SJSA1 (cell line): ENCODE measurements around the gene PRUNE1. TPM values are rescaled to one million over a fixed set of nuclear protein-coding genes. Genes with fewer than 3 reads are reported as not detected.

Experiments used
- DNase-seq, 2 experiments: peaks; one replicate each; pipeline ENCODE4 v3.0.0-alpha.2; 2015 to 2020; ENCODE audit warnings: low spot score in 2 of 2, low read depth in 1 of 2
- H3K27ac ChIP-seq: fragments of 250-450 bp; sonication (Bioruptor Pico); 2 replicates; pipeline ENCODE4 v1.5.1; 2020; ENCODE audit warnings: mild to moderate bottlenecking, moderate library complexity
- H3K27me3 ChIP-seq: fragments of 250-450 bp; sonication (Bioruptor Pico); replicated peaks from 2 replicates; pipeline ENCODE4 v1.5.1; 2020; ENCODE audit warnings: mild to moderate bottlenecking, moderate library complexity
- H3K36me3 ChIP-seq: fragments of 250-450 bp; sonication (Bioruptor Pico); 2 replicates; pipeline ENCODE4 v1.5.1; 2020; ENCODE audit warnings: mild to moderate bottlenecking
- H3K4me1 ChIP-seq: fragments of 250-450 bp; sonication (Bioruptor Pico); replicated peaks from 2 replicates; pipeline ENCODE4 v1.6.1; 2021; ENCODE audit warnings: mild to moderate bottlenecking
- H3K4me3 ChIP-seq: fragments of 250-450 bp; sonication (Bioruptor Pico); 2 replicates; pipeline ENCODE4 v1.5.1; 2020; ENCODE audit warnings: mild to moderate bottlenecking
- H3K9me3 ChIP-seq: fragments of 250-450 bp; sonication (Bioruptor Pico); replicated peaks from 2 replicates; pipeline ENCODE4 v1.5.1; 2020; ENCODE audit warnings: mild to moderate bottlenecking
- total RNA-seq: library from RNA; depleted of rRNA; stranded (reverse); fragments of >200 nt; shearing (Covaris generic); gene quantifications from 2 replicates; pipeline ENCODE4 v1.2.3, GENCODE V29; 2014; rRNA removed

Gene PRUNE1, protein sequence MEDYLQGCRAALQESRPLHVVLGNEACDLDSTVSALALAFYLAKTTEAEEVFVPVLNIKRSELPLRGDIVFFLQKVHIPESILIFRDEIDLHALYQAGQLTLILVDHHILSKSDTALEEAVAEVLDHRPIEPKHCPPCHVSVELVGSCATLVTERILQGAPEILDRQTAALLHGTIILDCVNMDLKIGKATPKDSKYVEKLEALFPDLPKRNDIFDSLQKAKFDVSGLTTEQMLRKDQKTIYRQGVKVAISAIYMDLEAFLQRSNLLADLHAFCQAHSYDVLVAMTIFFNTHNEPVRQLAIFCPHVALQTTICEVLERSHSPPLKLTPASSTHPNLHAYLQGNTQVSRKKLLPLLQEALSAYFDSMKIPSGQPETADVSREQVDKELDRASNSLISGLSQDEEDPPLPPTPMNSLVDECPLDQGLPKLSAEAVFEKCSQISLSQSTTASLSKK
- 8.1 and 22.3 TPM in 2 replicates for total RNA-seq

DNA sequence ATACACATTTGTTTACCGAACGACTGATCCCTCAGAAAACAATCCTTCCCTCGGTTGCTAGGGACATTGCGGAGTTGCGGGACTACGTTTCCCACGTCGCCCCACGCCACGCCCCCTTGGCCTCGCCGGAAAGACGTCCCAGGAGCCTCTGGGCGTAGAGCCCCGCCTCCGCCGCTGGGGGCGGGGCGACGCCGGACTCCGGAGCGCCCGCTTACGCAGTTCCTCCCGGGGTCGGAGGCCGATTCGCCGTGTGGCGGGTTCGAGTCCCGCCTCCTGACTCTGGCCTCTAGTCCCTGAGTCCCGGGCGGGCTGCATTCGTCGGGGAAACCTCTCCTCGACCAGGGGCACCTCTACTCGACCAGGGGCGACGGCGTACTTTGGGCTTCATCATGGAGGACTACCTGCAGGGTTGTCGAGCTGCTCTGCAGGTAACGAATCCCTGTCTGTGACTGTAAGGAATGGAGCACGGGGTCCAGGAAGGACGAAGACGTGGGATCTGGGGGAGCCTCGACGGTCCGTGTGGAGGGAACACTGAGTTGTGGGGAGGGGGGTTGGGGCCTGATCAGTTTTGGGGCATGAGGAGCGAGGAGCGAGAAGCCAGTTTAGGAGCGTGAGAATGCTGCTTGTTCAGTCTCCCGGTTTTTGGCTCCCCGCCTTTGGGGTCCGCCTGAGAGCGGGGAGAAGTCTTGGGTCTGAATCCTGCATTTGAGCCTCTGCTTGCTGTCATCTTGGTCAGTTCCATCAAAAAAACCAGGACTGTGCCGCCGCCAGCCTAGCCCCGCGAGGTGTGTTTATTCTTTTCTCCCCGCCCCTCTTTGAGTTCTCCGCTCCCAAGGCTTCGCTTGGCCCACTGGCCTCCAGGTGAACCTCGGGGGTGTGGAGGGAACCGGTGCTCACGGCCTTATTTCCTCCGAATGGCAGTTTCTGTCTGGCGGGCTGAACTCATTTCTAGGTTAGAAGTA is at the start of gene PRUNE1:
Gene PRUNE1, plus strand, starts transcription at position 206 of the 962 bp plus-strand sequence. Its CDS starts 184 bp downstream, at position 390.
- peaks cover 2% of the 10 kb centered on the region; the same call in 1 of the 2 replicates for H3K36me3 ChIP-seq
- peak within 1 kb of the TSS; percentile 60 for H3K4me3 ChIP-seq
- peak; percentile 94 to 98 for DNase-seq
- no peaks in the 10 kb centered on the region for H3K27me3 ChIP-seq
- H3K27ac ChIP-seq = peak within 1 kb of the TSS; percentile 79
- peaks cover 32% of the 10 kb centered on the region for H3K4me1 ChIP-seq
- H3K9me3 ChIP-seq = no peaks in the 10 kb centered on the region

- H3K27me3 ChIP-seq = no peaks in the 10 kb centered on the region
- DNase-seq = no peak
- H3K9me3 ChIP-seq = no peaks in the 10 kb centered on the region
- H3K4me3 ChIP-seq = no peak overlapping the region
- H3K27ac ChIP-seq = no peak overlapping the region
- peaks cover 80% of the 10 kb centered on the region for H3K36me3 ChIP-seq
- H3K4me1 ChIP-seq = no peaks in the 10 kb centered on the region
These were observed 47.6 kb upstream of the PRUNE1 start for GRCh38 chr1:150960646-150961045.

- no peak overlapping the region for H3K27ac ChIP-seq
- DNase-seq = no peak
- H3K4me3 ChIP-seq = no peak overlapping the region
These were observed 46.5 kb upstream of the PRUNE1 start for GRCh38 chr1:150961756-150962155.

DNA sequence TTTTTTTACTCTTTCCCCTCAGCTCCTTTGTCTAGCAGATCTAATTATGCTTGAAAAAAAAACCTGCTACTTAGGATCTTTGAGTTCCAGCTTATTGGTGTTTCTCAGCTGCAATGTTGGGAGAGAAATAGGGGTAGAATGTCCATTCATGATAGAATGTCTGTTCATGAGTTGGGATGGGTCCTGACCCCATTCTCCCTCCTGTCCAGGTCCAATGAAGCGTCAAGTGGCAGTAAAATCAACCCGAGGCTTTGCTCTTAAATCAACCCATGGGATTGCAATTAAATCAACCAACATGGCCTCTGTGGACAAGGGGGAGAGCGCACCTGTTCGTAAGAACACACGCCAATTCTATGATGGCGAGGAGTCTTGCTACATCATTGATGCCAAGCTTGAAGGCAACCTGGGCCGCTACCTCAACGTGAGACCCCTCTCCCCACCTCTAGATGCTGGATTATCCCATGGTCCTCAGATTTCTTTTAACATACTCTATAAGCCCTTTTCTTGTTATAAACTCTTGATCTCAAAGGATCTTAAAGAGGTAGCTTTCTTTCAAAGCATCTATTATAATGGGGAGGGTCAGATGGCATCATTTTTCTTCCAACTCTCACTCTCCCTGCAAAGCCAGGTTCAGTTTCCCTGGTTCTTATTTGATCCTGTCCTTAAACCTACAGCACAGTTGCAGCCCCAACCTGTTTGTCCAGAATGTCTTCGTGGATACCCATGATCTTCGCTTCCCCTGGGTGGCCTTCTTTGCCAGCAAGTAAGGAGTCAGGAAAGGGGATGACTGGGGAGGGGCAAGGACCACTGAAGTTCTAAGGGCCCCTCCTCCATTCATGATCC is 44.7 kb upstream of the PRUNE1 start:
- Histone ChIP-seq H3K9me3 (no peaks in the 10 kb centered on the region), H3K27ac (no peak overlapping the region), H3K4me3 (no peak overlapping the region), H3K4me1 (no peaks in the 10 kb centered on the region), H3K36me3 (peaks cover 97% of the 10 kb centered on the region), H3K27me3 (no peaks in the 10 kb centered on the region)
- no peak for DNase-seq

More at GRCh38 chr1:150961756-150962155, 46.5 kb upstream of the PRUNE1 start:
- Histone ChIP-seq H3K9me3 (no peaks in the 10 kb centered on the region), H3K4me1 (no peaks in the 10 kb centered on the region), H3K27me3 (no peaks in the 10 kb centered on the region), H3K36me3 (peaks cover 89% of the 10 kb centered on the region)

DNA sequence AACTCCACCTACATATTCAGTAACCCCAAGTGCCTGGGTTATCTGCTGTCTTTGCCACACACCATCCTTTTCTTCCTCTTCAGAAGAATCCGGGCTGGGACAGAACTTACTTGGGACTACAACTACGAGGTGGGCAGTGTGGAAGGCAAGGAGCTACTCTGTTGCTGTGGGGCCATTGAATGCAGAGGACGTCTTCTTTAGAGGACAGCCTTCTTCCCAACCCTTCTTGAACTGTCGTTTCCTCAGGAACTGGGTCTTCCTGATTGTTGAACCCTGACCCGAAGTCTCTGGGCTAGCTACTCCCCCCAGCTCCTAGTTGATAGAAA is 44.1 kb upstream of the PRUNE1 start:
- H3K27ac ChIP-seq = no peak overlapping the region
- H3K36me3 ChIP-seq = peaks cover 99% of the 10 kb centered on the region
- DNase-seq = no peak
- no peaks in the 10 kb centered on the region for H3K9me3 ChIP-seq
- no peak overlapping the region for H3K4me3 ChIP-seq
- no peaks in the 10 kb centered on the region for H3K4me1 ChIP-seq
- no peaks in the 10 kb centered on the region for H3K27me3 ChIP-seq

GRCh38 chr1:150965605-150966004 is 42.6 kb upstream of the PRUNE1 start:
- Histone ChIP-seq H3K4me1 (no peaks in the 10 kb centered on the region), H3K27me3 (no peaks in the 10 kb centered on the region), H3K9me3 (no peaks in the 10 kb centered on the region), H3K27ac (no peak overlapping the region), H3K36me3 (peaks cover 85% of the 10 kb centered on the region), H3K4me3 (no peak overlapping the region)
- no peak for DNase-seq

DNA sequence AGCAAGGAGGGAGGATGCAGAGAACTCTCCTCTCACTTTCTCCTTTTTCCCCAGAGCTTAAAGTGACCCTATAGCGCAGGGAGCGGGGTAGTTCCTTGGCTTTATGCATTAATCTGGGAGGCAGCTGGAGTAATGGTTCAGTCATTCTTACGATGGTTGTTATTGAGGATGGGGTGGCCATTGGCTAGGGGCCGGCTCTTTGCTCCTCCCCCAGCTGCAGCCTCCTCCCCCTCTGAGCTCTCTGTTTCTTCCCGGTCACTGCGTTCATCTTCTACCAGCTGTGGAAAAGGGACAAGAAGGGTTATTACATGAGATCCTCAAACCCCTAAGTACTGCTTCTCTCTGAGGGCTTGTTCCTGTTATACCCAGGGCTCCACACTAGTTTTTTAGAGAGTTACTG is 42.2 kb upstream of the PRUNE1 start:
- no peaks in the 10 kb centered on the region for H3K9me3 ChIP-seq
- H3K4me1 ChIP-seq = peaks cover 4% of the 10 kb centered on the region
- DNase-seq = no peak
- H3K4me3 ChIP-seq = no peak overlapping the region
- no peaks in the 10 kb centered on the region for H3K27me3 ChIP-seq
- no peak overlapping the region for H3K27ac ChIP-seq
- H3K36me3 ChIP-seq = peaks cover 81% of the 10 kb centered on the region

DNA sequence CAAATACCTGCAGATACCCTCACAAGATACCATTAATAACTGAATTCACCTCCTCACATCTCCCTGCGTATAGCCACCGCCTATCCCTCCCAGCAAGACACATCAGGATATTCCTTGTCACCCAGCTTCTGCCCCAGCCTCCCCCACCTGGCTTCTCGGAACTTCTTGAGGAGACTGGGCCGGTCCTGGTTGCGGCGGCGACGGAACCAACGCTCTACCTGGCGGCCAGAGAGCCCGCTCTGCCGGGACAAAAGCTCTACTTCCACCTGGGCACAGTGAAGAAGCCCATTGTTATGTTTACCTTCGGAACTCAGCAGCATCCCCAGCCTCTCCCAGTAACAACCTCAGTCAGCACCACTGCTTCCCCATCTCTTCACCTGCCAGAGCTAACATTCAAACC is 40.3 kb upstream of the PRUNE1 start:
- no peaks in the 10 kb centered on the region for H3K27me3 ChIP-seq
- H3K4me3 ChIP-seq = no peak overlapping the region
- H3K9me3 ChIP-seq = no peaks in the 10 kb centered on the region
- H3K4me1 ChIP-seq = peaks cover 23% of the 10 kb centered on the region
- no peak for DNase-seq
- H3K36me3 ChIP-seq = peaks cover 79% of the 10 kb centered on the region
- H3K27ac ChIP-seq = no peak overlapping the region

DNA sequence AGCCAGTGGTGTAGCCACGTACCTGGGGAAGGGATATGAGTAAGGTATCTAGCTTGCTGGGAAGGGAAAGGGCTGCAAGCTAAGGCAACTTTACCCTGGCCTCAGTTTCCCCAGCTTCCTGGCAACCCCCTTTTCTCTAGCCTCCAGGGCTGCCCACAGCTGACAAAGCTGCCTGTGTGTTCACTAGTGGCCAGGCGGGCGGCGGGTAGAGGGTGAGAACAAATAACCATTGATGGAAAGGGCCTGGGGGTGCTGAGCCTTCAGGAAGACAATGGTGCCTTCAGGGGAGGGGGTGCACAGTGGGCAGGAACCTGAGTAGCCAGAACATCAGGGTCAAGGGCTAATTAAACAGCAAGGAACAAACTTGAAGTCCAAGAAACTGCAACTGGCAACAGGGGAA is 39.8 kb upstream of the PRUNE1 start:
- Histone ChIP-seq H3K4me1 (peaks cover 28% of the 10 kb centered on the region), H3K27ac (no peak overlapping the region), H3K9me3 (no peaks in the 10 kb centered on the region), H3K27me3 (no peaks in the 10 kb centered on the region), H3K36me3 (peaks cover 78% of the 10 kb centered on the region), H3K4me3 (no peak overlapping the region)
- DNase-seq = no peak

- H3K4me3 ChIP-seq = no peak overlapping the region
- no peaks in the 10 kb centered on the region for H3K27me3 ChIP-seq
- H3K4me1 ChIP-seq = peaks cover 31% of the 10 kb centered on the region
- no peak overlapping the region for H3K27ac ChIP-seq
- H3K9me3 ChIP-seq = no peaks in the 10 kb centered on the region
- peaks cover 77% of the 10 kb centered on the region for H3K36me3 ChIP-seq
- no peak for DNase-seq
These were observed 38.6 kb upstream of the PRUNE1 start for GRCh38 chr1:150969626-150970025.

GRCh38 chr1:150970808-150971582 is 37.3 kb upstream of the PRUNE1 start:
- DNase-seq = no peak
- H3K27ac ChIP-seq = no peak overlapping the region

GRCh38 chr1:150971583-150972416 is 36.4 kb upstream of the PRUNE1 start:
- no peaks in the 10 kb centered on the region for H3K27me3 ChIP-seq
- peaks cover 37% of the 10 kb centered on the region for H3K4me1 ChIP-seq
- H3K4me3 ChIP-seq = no peak overlapping the region
- no peak for DNase-seq
- no peak overlapping the region for H3K27ac ChIP-seq
- peaks cover 56% of the 10 kb centered on the region for H3K36me3 ChIP-seq
- H3K9me3 ChIP-seq = no peaks in the 10 kb centered on the region

More at GRCh38 chr1:150970808-150971582, 37.3 kb upstream of the PRUNE1 start:
- H3K36me3 ChIP-seq = peaks cover 64% of the 10 kb centered on the region
- peaks cover 35% of the 10 kb centered on the region for H3K4me1 ChIP-seq
- no peaks in the 10 kb centered on the region for H3K9me3 ChIP-seq
- H3K4me3 ChIP-seq = no peak overlapping the region
- H3K27me3 ChIP-seq = no peaks in the 10 kb centered on the region
